Endothelial cell of umbilical vein (primary cell): ENCODE results near the gene RAC2. TPM values are rescaled to one million over a fixed set of nuclear protein-coding genes. Genes with fewer than 3 reads are reported as not detected.

Experiments
- Bru-seq: library from RNA; stranded (reverse); fragments of 400-500 nt; gene quantifications from one replicate; lab custom pipeline; 2021; lab: Mats Ljungman, UMichigan
- BruChase-seq, 2 experiments: library from RNA; stranded (reverse); fragments of 400-500 nt; gene quantifications; one replicate each; lab custom pipeline; 2021; lab: Mats Ljungman, UMichigan
- BruUV-seq: library from RNA; stranded (reverse); fragments of 400-500 nt; replicated peaks from 2 replicates; lab custom pipeline; 2021; lab: Mats Ljungman, UMichigan
- CTCF ChIA-PET: fragments of 300-600, 350-600 bp; sonication (Branson Sonifier 250); formaldehyde crosslinking; loops from one replicate; lab custom pipeline; 2021; ENCODE audit warnings: antibody characterized with exemption, inconsistent platforms; lab: Charles Lee
- POLR2A ChIA-PET: fragments of 300-600, 350-600 bp; sonication (Branson Sonifier 250); formaldehyde crosslinking; loops from one replicate; lab custom pipeline; 2021; ENCODE audit warnings: antibody characterized with exemption, inconsistent platforms; lab: Charles Lee
- DNase-seq: peaks from one replicate; pipeline ENCODE4 v3.0.0-alpha.2; 2011; ENCODE audit warnings: low read depth, low spot score
- FAIRE-seq: peaks from 2 replicates; lab custom pipeline; 2011; peaks lifted over from hg19 to GRCh38; lab: Jason Lieb, UNC
- H2AFZ ChIP-seq: 2 replicates; pipeline ENCODE4 v1.6.0; 2012; ENCODE audit warnings: low read depth, low read length, control low read depth, inconsistent platforms
- H3K27ac ChIP-seq: 2 replicates; pipeline ENCODE4 v1.5.1; 2011; ENCODE audit warnings: low read depth, mild to moderate bottlenecking, control low read depth, low read length, moderate library complexity; ENCODE audit not compliant: insufficient read depth
- H3K27me3 ChIP-seq, 2 experiments: 2 replicates each; pipeline versions ENCODE4 v1.6.0 to v1.6.1; 2011; ENCODE audit warnings: low read length in 2 of 2, mixed read lengths in 1 of 2; ENCODE audit not compliant: control insufficient read depth in 2 of 2, insufficient read depth in 2 of 2
- H3K36me3 ChIP-seq, 2 experiments: 2 replicates in 1 of 2; 3 replicates in 1 of 2; pipeline ENCODE4 v1.5.1; 2011; ENCODE audit warnings: low read length in 2 of 2, mild to moderate bottlenecking in 1 of 2, moderate library complexity in 1 of 2; ENCODE audit not compliant: control insufficient read depth in 2 of 2, insufficient read depth in 2 of 2; ENCODE audit errors: extremely low read depth in 1 of 2
- H3K4me1 ChIP-seq: 3 replicates; pipeline ENCODE4 v1.5.1; 2011; ENCODE audit warnings: mild to moderate bottlenecking, low read length; ENCODE audit not compliant: control insufficient read depth, insufficient read depth; ENCODE audit errors: extremely low read depth
- H3K4me2 ChIP-seq: 2 replicates; pipeline ENCODE4 v1.6.1; 2011; ENCODE audit warnings: low read length, control low read depth, mixed read lengths; ENCODE audit not compliant: insufficient read depth
- H3K4me3 ChIP-seq, 3 experiments: fragments of 200-600 bp in 1 of 3; sonication (generic), shearing (Covaris generic) in 1 of 3; replicated peaks in 1 of 3; 2 replicates each; pipeline ENCODE4 v1.5.1; 2011 to 2016; ENCODE audit warnings: control low read depth in 3 of 3, low read length in 3 of 3, mild to moderate bottlenecking in 2 of 3, inconsistent platforms in 1 of 3, low read depth in 1 of 3, moderate library complexity in 1 of 3; ENCODE audit not compliant: insufficient read depth in 1 of 3
- H3K79me2 ChIP-seq: 2 replicates; pipeline ENCODE4 v1.6.0; 2012; ENCODE audit warnings: low read length, inconsistent platforms; ENCODE audit not compliant: control insufficient read depth, insufficient read depth
- H3K9ac ChIP-seq: replicated peaks from 2 replicates; pipeline ENCODE3; 2011; ENCODE audit warnings: low read length, control low read depth; ENCODE audit not compliant: insufficient read depth; ENCODE audit errors: extremely low read depth
- H3K9me1 ChIP-seq: replicated peaks from 3 replicates; pipeline ENCODE4 v1.6.0; 2011; ENCODE audit warnings: mild to moderate bottlenecking, low read length; ENCODE audit not compliant: control insufficient read depth, insufficient read depth; ENCODE audit errors: extremely low read depth
- H3K9me3 ChIP-seq: replicated peaks from 2 replicates; pipeline ENCODE4 v1.5.1; 2012; ENCODE audit warnings: low read length, inconsistent platforms; ENCODE audit not compliant: control insufficient read depth, insufficient read depth
- H4K20me1 ChIP-seq: replicated peaks from 2 replicates; pipeline ENCODE3; 2011; ENCODE audit warnings: mild to moderate bottlenecking, low read length; ENCODE audit not compliant: control insufficient read depth, insufficient read depth; ENCODE audit errors: extremely low read depth
- EZH2 ChIP-seq: IDR thresholded peaks from 2 replicates; pipeline ENCODE4 v1.6.1; 2012; ENCODE audit warnings: borderline replicate concordance, low read depth, mild to moderate bottlenecking, moderate library complexity, low read length, inconsistent platforms; ENCODE audit not compliant: severe bottlenecking
- FOS ChIP-seq: IDR thresholded peaks from 2 replicates; pipeline ENCODE4 v1.6.1; 2011; ENCODE audit warnings: mild to moderate bottlenecking, low read length, moderate library complexity, borderline replicate concordance; ENCODE audit not compliant: insufficient read depth
- JUN ChIP-seq: IDR thresholded peaks from 2 replicates; pipeline ENCODE4 v1.6.1; 2011; ENCODE audit warnings: borderline replicate concordance, low read depth; ENCODE audit not compliant: insufficient read length, insufficient read depth
- MYC ChIP-seq: IDR thresholded peaks from one replicate; pipeline ENCODE4 v1.6.1; 2011; ENCODE audit warnings: mild to moderate bottlenecking, low read depth, low read length
- POLR2A ChIP-seq: IDR thresholded peaks from 2 replicates; pipeline ENCODE4 v1.6.1; 2012; ENCODE audit warnings: low read depth, mild to moderate bottlenecking, control low read depth, low read length
- POLR2AphosphoS5 ChIP-seq: IDR thresholded peaks from 2 replicates; pipeline ENCODE4 v1.6.1; 2012; ENCODE audit warnings: low read depth, mild to moderate bottlenecking, control low read depth, low read length, moderate library complexity; ENCODE audit not compliant: insufficient read depth
- dilution Hi-C: fragments of 300-500 bp; cut with MboI; formaldehyde crosslinking; loops from one replicate; pipeline ENCODE4 v1.15.0; 2019; ENCODE audit warnings: low sequenced_read_pairs; ENCODE audit not compliant: extremely low pct_ligation_motif_present
- intact Hi-C: fragments of 100-400 bp; cut with micrococcal nuclease; formaldehyde crosslinking; loops from one replicate; pipeline ENCODE4 v1.10.0; 2022
- long read RNA-seq: library from polyadenylated mRNA; stranded (forward); transcript quantifications from one replicate; pipeline ENCODE4 v2.0.0, GENCODE V29; 2021
- polyA minus RNA-seq, 3 experiments: library from RNA; depleted of rRNA, polyadenylated mRNA; stranded (reverse); fragments of >200 nt; gene quantifications; 1 replicate in 1 of 3; 2 replicates in 2 of 3; pipeline ENCODE4 v1.2.3, GENCODE V29; 2011
- polyA plus RNA-seq, 4 experiments: library from polyadenylated mRNA; depleted of rRNA in 3 of 4; stranded (reverse) in 3 of 4; unstranded in 1 of 4; fragments of >200 nt; gene quantifications; 2 replicates each; pipeline versions ENCODE4 v1.2.1 to v1.2.3, GENCODE V29; 2011 to 2012; ENCODE audit warnings: missing spikeins in 1 of 4
- total RNA-seq: library from RNA; stranded (reverse); gene quantifications from 2 replicates; pipeline ENCODE4 v1.2.3, GENCODE V29; 2021
- TF ChIP-seq, protein P1 (sequence below), 2 donors: IDR thresholded peaks; 1 replicate in 1 of 2; 2 replicates in 1 of 2; pipeline ENCODE4 v1.5.1; 2011; ENCODE audit warnings: low read length in 2 of 2, mild to moderate bottlenecking in 2 of 2, moderate library complexity in 2 of 2, control low read depth in 1 of 2, inconsistent platforms in 1 of 2, low read depth in 1 of 2; ENCODE audit not compliant: insufficient read depth in 1 of 2; ENCODE audit errors: extremely low read depth in 1 of 2
- TF ChIP-seq, protein P2 (sequence below): IDR thresholded peaks from 2 replicates; pipeline ENCODE4 v1.6.1; 2011; ENCODE audit not compliant: insufficient read depth, insufficient read length

Gene RAC2
- total RNA-seq (111 and 122 TPM in 2 replicates), polyA plus RNA-seq (181 and 196 TPM in 2 replicates), polyA minus RNA-seq (92.2 and 107 TPM in 2 replicates), Bru-seq, nascent RNA (percentile 55 among the genes with signal in this experiment), BruChase-seq, experiment 1, labeled RNA remaining after a 6-hour chase (percentile 82 among the genes with signal in this experiment), BruChase-seq, experiment 2, labeled RNA remaining after a 2-hour chase (percentile 62 among the genes with signal in this experiment)
- 128 and 131 TPM in 2 replicates for polyA plus RNA-seq (2011; cell fraction: cytosol; rRNA removed)
- 62.5 and 70.8 TPM in 2 replicates for polyA plus RNA-seq (2011; cell fraction: nucleus; rRNA removed)
- 122 and 165 TPM in 2 replicates for polyA plus RNA-seq (2012)
- polyA minus RNA-seq (2011; cell fraction: cytosol; rRNA and poly(A)+ RNA removed), result not detected
- 21.8 and 27.2 TPM in 2 replicates for polyA minus RNA-seq (2011; cell fraction: nucleus; rRNA and poly(A)+ RNA removed)
- long read RNA-seq, transcript RAC2-201 (7 exons, 1,482 nt), result major isoform, 146 of 220 reads
- long read RNA-seq, partial matches to known transcripts, result 17 of 220 reads
- long read RNA-seq, other reads (novel, unspliced or antisense), result 52 of 220 reads

DNA sequence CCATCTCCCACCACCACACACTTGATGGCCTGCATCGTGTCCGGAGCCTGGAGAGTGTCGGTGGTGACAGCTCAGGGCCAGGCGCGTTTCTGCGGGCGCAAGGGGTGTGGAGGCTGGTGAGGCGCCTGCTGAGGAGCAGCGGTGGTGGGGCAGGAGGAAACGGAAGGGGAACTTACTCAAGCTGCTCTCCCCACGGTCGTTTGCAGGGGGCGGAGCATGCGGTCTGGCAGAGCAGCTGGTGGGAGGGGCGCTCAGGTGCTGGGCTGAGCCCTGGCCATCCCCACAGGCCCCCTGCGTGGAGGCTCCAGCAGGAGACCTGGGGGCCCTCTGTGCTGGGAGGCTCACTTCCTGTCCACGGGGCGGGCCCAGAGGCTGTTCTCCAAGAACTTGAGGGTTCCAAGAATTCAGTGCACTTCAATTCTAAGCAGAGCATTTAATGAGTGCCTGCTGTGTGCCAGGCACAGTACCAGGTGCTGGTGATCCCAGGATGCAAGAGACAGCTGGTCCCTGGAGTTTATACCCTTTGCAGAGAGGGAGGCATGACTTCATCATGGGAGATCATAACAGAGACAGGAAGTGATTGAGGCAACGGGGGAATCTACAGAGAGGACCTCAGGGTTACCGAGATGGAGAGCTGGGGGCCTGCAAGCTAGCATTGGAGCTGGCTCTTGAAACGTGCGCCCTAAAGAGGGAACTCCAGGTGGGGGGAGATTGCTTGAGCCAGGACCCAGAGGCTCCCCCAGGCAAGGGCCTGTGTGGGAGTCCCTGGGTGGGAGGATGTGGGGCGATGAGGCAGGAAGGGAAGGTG, at the start of gene RAC2:
RAC2 (minus strand) TSS at position 156 of the 808 bp plus-strand sequence; CDS start at position 35, 121 bp downstream.
- Histone ChIP-seq H3K9ac (peak within 1 kb of the TSS; percentile 44), H3K9me1 (no peaks in the 10 kb centered on the region), H2AFZ (peak within 1 kb of the TSS; percentile 70), H3K27ac (peak within 1 kb of the TSS; percentile 28), H3K4me2 (peak within 1 kb of the TSS; percentile 67), H3K36me3 (peaks cover 0 to 2% of the 10 kb centered on the region in 2 experiments), H3K4me3 (peak within 1 kb of the TSS; percentile 39 to 59 (median 50)), H3K9me3 (no peaks in the 10 kb centered on the region), H3K79me2 (peaks cover 10% of the 10 kb centered on the region), H4K20me1 (no peaks in the 10 kb centered on the region), H3K4me1 (peaks cover 34% of the 10 kb centered on the region), H3K27me3 (no peaks in the 10 kb centered on the region)
- TF ChIP-seq, protein P1, sequence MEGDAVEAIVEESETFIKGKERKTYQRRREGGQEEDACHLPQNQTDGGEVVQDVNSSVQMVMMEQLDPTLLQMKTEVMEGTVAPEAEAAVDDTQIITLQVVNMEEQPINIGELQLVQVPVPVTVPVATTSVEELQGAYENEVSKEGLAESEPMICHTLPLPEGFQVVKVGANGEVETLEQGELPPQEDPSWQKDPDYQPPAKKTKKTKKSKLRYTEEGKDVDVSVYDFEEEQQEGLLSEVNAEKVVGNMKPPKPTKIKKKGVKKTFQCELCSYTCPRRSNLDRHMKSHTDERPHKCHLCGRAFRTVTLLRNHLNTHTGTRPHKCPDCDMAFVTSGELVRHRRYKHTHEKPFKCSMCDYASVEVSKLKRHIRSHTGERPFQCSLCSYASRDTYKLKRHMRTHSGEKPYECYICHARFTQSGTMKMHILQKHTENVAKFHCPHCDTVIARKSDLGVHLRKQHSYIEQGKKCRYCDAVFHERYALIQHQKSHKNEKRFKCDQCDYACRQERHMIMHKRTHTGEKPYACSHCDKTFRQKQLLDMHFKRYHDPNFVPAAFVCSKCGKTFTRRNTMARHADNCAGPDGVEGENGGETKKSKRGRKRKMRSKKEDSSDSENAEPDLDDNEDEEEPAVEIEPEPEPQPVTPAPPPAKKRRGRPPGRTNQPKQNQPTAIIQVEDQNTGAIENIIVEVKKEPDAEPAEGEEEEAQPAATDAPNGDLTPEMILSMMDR (IDR thresholded peaks at IDR 0.05; ENCODE audit: extremely low read depth in 1 of 2, insufficient read depth in 1 of 2, low read depth in 1 of 2, low read length in 2 of 2), result no peak
- TF ChIP-seq MYC (peak; percentile 5), FOS (peak; percentile 39), POLR2AphosphoS5 (peak; percentile 85), POLR2A (peak; percentile 84), JUN (no peak), EZH2 (no peak)
- TF ChIP-seq, protein P2, sequence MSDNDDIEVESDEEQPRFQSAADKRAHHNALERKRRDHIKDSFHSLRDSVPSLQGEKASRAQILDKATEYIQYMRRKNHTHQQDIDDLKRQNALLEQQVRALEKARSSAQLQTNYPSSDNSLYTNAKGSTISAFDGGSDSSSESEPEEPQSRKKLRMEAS, result no peak
- DNase-seq, result peak; percentile 69
- dilution Hi-C loops (no loop called here), intact Hi-C loops (loop anchor here (1.0 kb wide), 1 partner anchor 9 kb away; no protein-coding TSS in a partner anchor)
- BruUV-seq, result no TSS peak
- ChIA-PET POLR2A (interaction anchor here (0.5 kb wide), 1 partner anchor 44 kb away, joined by 4 read pairs; no protein-coding TSS in a partner anchor), CTCF (interaction anchor here (1.0 to 5.8 kb wide), 4 partner anchors 10 to 211 kb away, joined by 3 to 83 read pairs (median 16); no protein-coding TSS in a partner anchor)
- peak; percentile 89 for FAIRE-seq
